GM19467 (cell line): ENCODE data around the gene SPATA3.
"Not testable (repeated sequence)": the region's sequence is repeated elsewhere in the genome, so short reads cannot be mapped to it uniquely, and the experiment has no call there.

Source experiments
- ATAC-seq: cut with Tn5 transposase; IDR thresholded peaks from one replicate; pipeline ENCODE4 v1.9.1; 2021; ENCODE audit warnings: mild to moderate bottlenecking, moderate library complexity; ENCODE audit not compliant: unreplicated experiment

The SPATA3 gene

DNA sequence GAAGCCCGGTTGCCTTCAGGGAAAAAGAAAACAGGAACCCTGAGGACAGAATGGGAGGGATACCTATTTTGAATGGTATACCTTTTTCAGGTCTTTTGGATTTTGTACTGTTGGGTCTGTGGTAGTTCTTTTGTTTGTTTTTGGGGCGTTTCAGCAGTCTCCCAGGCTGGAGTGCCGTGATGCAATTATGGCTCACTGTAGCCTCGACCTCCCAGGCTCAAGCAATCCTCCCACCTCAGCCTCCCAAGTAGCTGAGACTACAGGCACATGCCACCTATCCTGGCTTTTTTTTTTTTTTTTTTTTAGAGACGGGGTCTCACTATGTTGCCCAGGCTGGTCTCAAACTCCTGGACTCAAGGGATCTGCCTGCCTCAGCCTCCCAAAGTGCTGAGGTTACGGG lies 27.6 kb upstream of the SPATA3 start:
- not testable (repeated sequence) for ATAC-seq

DNA sequence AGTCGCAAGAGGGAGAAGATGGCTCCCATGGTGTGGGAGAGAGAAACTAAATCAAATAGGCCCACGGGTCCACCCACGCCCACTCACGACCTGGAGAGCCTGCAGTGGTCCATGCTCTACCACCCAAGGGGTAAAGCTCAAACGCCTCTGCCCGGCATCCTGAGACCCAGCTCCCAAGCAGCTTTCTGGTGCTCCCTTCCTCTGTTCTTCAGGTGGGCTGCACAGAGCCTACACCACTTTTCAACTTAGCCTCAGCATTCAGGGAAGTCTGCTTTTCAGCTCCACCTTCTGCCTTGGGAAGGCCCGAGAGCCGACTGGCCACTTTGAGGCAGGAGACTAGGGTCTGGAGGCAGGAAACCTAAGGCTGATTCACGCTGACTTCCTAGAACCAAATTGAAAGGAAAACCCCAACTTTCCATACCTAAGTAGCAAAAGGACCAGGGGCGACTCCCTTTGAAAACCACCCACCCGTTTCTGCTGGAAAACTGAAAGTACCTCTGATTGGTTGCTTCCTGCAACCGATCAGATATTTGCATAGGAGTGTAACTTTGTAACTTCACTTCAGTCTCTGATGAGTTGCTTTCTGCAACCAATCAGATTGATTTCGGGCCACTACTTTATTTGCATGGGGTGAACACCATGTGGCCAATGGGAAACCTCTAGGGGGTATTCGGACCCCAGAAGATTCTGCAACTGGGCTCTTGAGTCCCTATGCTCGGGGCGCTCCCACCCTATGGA lies 26.8 kb upstream of the SPATA3 start:
- no peak for ATAC-seq

DNA sequence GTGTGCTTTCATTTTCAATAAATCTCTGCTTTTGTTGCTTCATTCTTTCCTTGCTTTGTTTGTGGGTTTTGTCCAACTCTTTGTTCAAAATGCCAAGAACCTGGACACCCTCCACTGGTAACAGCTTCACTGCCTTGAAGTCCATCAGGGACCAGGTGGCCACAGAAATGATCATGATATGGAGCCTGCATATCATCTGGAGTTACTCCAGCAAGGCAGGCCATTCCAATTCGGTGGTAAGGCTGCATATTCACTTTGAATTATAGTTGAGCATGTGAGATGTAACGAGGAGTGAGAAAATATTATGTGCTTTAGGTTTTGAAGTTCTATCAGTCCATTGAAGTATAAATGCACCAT lies 26.3 kb upstream of the SPATA3 start:
- ATAC-seq = no peak

DNA sequence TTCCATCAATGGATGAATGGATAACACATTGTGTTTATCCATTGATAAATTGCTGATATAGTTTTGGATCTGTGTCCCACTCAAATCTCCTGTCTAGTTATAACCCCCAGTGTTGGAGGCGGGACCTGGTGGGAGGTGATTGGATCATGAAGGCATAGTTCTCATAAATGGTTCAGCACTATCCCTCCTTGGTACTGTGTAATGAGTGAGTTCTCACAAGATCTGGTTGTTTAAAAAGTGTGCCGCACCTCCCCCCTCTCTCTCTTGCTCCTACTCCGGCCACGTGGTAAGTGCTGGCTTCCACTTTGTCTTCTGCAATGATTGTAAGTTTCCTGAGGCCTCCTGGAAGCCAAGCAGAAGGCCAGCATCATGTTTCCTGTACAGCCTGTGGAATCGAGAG lies 23.9 kb upstream of the SPATA3 start:
- no peak for ATAC-seq

DNA sequence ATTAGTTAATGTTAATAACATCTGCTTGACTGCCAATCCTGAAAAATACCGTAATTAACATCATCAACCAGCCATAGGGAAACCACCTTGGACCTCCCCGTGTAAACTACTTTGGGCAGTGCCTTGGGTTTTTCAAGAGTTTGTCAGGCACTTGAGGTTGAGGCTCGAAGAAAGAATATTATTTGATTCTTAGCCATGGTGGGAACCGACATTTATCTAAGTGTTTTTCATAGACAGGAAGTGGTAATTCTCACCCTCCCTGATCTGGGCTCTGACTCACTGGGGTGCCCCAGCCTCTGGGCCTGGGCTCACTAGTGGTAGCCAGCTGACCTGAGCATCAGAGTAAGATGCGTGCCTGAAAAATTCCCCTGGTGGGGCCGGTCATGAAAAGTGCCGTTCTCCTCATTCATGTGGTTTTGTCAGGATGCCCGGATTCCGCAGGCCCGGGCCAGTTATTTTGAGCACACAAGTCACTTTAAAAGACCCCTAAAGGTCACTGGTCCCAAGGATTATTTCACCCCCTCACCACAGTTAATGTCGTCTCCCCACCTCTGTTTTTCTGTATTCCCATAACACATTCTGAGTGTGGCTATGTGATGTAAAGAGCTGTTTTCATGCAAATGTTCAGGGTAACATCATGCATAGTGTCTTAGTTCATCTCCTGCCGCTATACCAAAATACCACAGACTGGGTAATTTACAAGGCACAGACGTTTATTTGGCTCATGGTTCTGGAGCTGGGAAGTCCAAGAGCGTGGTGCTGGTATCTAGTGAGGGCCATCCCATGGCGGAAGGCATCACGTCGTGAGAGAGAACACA lies 21.6 kb upstream of the SPATA3 start:
- ATAC-seq = peak; percentile 79

DNA sequence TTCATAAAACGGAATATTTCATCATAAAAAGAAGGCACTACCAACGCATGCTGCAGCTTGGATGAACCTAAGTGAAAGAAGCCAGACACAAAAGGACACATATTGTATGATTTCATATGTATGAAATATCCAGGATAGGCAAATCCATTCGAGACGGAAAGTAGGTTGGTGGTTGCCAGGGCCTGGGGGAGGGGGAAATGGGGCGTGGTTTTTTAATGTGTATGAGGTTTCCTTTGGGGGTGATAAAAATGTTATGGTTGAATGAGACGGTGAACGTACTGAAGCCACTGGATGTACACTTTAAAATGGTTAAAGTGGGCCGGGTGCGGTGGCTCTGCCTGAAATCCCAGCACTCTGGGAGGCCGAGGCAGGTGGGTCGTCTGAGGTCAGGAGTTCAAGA lies 20.0 kb upstream of the SPATA3 start:
- no peak for ATAC-seq

DNA sequence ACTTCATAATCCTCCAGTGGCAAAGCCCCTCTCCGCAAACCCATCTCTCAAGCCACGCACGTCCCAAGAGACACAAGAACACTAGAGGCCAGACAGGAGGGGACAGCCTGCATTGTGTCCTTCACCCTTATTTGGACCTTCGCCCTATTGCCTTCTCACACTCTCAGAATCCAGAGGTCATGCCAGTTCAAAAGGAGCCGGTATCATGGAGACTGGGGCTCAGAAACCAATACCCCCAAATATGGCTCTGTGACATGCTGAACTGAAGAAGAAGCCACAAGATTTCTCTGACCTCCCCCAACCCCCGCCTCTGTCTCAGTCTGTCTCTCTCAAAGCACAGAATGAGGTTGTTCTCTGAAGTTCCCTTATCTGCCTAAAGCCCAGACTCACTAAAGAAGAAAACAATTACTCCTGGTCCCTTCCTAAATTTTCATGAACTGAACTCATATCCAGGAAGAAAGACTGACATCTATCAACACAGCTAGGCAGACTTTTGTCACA lies 19.2 kb upstream of the SPATA3 start:
- no peak for ATAC-seq

DNA sequence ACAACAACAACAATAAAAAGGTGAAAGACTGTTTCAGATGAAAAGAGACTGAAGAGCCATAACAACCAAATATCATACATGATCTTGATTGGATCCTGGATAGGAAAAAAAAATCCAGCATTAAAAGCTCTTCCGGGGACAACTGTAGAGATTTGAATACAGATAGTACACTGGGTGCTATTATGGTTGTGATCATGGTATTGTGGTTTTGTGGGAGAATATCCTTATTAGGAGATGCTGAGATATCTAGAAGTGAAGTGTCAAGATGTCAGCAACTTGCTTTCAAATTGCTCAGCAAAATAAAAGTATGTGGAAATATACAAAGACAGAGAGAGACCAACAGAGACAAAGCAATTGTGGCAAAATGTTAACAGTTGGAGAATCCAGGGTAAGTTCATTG lies 15.5 kb upstream of the SPATA3 start:
- ATAC-seq = no peak

DNA sequence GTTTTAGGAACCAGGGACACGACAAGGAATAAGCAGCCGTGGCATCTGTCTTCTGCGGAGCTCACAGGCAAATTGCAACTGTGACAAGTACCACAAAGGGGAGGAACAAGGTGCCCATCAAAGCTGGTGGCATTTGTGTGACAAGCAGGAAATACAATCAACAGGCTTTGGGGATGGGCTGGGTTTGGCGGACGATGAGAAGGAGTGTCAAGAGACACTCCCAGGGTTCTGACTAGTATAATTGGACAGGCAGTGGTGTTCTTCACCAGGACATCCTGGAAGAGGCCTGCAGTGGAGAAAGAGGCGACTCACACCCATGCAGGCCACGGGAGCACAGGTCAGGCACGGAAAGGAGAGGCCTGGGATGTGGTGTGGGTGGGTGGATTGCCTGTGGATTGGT lies 14.2 kb upstream of the SPATA3 start:
- ATAC-seq = no peak

DNA sequence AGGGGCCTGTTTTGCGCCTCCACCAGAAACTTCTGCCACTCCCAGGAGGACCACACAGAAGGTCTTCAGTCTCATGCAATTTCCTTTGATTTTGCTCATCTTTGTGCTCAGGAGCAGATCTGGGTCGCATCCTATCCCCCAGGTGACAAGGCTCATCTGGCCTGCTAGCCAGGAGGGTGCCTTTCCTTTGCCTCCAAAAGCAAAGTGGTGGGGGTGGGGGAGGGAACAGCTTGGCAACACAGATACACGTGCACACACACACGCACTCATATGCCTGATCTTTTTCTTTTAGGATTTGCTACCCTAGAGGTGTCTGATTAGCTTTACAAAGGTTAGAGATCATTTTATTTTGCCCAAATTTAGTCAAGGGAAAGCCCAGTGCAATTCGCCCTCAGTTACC lies 13.8 kb upstream of the SPATA3 start:
- no peak for ATAC-seq

DNA sequence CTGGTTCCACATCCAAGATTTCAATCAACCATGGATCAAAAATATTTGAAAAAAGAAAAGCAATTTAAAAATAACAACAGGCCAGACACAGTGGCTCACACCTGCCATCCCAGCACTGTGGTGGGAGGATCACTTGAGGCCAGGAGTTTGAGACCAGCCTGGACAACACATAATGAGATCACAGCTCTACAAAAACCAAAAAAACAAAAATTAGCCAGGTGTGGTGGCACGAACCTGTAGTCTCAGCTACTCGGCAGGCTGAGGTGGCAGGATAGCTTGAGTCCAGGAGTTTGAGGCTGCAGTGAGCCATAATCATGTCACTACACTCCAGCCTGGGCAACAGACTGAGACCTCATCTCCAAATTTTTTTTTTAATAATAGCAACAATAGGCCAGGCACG lies 13.4 kb upstream of the SPATA3 start:
- ATAC-seq = no peak

DNA sequence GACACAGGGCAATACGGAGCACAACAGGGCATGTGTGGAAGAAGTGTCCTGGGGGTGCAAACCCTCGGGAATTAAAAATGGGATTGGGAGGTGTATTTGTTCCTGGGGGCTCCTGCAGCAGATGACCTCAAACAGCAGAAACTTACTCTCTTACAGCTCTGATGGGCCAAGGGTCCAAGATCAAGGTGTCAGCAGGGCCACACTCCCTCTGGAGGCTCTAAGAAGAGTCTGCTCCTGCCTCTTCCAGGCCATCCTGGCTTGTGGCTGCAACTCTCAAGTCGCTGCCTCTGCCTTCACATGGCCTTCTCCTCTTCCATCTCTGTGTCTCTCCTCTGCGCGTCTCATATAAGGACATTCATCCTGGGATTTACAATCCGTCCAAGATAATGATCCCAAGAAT lies 12.4 kb upstream of the SPATA3 start:
- no peak for ATAC-seq

DNA sequence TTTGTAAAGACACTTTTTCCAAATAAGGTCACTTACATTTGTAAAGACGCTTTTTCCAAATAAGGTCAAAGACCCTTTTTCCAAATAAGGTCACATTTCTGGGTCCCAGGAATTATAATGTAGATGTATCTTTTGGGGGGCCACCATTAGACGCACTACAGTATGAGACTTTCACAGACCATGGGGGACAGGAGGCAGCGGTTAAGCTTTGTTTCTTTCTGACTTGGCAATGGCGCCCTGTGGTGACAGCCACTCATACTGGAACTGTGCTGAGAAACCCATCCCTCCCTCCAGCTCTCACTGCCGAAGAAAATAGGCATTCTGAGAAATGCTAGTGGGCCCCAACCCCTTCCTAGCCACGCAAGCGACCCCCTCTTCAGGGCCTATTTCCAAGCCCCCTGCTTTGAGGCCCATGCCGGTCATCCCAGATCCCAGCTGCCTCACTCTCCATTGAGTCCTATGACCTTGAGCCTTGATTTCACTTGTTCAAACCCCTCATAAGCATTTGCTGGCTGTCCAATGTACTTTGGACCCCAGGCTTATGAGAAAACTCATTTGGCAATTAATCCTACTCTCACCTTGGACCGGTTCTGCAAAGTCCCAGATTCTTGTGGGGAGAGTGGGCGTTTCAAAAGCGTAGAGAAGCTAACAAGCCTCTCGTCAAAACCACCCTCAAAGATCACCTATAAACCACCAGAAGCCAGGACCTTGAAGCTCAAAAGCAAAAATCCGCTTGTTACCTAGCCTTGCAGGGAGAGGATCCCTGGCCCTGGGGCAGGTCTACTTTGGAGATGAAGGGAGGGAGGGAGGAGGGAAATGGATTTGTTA lies 11.3 kb upstream of the SPATA3 start:
- ATAC-seq = peak; percentile 79

DNA sequence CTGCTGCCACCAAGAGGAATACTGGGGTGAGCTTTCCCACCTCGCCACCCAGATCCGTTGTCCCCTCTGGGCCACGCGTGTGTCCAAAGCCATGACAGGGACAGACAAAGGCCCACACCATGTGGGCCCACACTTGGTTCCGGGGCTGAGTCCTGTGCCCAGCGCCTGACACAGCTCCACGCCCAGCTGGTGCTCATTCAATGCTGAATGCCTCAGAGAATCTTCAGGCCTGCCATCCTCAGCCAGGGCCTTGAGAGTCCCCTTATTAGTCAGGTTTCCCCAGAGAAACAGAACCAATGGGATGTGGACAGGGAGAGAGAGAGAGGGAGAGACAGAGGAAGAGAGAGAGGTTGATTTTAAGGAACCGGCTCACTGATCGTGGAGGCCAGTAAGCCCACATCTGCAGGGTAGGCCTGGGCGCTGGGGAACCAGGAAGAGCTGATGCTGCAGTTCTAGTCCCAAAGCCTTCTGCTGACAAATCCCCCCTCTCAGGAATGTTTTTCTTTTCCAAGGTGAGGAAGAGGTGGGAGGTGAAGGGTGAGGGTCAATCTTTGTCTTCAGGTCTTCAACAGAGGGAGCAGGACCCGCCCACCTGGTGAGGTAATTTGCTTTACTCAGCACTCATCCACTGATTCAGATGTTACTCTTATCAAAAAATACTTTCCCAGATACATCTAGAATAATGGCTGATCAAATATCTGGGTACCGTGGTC lies 10.2 kb upstream of the SPATA3 start:
- no peak for ATAC-seq

DNA sequence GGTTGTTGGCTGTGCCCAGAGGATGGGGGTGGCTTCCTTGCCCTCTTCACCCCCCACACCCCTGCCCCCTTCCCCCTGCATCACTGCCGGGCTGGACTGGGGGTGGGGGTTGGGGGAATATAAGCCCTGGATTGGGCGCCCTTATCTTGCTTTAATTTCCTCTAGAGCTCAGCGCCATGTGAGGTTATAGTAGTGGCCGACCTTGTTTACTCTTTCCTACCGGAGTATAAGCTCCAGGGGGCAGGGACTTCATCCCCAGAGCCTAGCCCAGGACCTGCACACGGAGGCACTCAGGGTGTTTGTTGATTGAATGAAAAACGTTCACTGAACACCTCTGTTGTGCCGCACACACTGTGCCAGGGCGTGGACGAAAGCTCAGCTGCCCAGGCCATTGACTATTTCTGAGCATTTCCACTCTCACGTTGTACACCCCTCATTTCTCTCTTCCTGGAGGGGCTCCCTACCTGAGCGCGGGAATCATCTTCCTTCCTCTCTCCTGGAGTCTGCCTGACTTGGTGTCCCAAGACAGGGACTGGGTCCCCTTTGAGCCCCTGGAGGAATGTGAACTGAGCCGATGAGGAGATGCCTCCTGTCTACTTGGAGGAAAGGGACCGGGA lies 9.3 kb upstream of the SPATA3 start:
- no peak for ATAC-seq

DNA sequence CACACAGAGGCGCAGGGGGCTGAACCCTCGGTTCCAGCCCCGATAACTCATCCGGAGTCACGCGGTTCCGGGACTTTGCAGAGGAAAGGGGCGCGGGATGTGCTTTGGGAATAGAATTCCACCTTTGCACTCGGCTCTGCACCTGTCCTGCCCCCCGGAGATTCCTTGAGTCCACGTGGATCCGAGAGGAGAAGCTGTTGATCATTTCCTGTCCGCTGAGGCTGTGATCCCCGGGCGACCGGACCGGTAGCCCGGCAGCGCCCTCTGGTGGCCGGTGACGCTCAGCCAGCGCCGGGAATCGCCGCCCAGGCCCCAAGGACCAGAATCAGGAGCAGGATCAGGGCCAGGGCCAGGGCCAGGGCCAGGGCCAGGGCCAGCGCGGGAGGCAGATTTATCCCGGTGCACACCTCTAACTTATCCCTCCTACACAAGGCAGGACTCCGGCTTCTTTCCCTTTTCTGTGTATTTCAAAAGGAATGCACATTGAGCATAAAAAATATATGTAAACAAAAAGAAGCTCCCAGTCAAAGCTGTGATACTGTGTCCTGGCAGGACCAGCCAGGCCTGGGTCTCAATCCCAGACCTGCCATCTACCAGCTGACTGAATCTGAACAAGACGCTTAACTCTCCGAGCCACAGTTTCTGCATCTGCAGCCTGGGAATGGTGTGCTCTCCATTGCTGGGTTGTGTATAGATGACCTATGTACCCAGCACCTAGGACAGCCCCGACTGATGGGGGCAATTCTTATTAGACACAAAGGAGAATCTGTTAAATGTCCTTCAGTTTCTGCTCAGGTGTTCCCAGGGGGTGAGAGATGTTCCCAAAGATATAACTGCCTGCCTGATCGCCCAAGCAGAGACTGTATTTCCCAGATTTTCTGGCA lies 8.5 kb upstream of the SPATA3 start:
- ATAC-seq = no peak

DNA sequence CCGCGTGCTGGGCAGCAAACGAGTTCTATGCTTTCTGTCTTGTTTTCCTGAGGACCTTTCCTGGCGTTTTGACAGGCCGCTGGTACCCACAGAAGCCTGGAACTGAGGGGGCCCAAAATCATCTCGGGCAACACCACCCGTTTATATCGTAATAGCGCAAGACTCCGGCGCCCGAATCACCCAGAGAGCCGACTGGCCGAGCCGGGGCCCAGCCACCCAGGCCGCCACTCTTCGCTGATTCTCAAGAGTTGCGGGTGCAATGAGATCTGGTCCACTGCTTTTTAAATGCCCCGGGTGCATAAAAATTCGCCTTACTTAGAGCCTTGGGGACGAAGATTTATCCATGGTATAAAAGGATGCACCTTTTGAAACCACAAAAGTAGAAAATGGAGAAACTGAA lies 6.2 kb upstream of the SPATA3 start:
- no peak for ATAC-seq

DNA sequence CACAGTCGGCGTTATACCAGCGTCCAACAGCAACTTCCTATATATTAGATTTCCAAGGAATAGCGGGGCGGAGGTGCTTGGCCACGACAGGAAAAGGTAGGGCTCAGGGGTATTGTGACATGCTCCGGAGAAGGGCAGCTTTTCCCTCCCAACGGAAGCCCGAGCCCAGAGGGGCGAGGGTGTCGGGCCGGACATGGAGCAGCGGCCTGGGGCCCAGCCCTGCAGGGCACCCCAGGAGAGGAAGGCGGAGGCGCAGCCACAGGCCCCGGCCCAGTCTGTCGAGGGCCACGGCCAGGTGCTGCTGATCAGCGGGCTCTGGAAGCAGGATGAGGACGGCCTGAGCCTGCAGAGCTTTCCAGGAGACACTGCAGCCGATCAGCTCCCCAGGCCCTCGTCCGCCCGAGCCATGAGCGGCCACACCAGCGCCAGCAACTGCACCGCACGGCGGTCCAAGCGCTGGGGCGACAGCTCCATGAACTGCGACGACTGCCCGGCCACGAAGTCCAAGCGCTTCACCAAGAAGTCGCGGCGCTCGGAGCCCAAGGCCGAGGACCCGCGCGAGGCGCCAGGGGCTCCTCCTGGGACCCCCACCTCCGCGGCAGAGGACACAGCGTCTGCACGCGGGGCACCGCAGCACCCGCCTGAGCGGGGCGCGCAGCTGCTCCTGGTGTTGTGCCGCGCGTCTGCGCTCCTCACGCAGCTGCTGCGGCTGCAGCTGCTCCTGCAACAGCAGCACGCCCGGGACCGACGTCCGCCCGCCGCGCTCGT lies 5.6 kb upstream of the SPATA3 start:
- ATAC-seq = no peak

DNA sequence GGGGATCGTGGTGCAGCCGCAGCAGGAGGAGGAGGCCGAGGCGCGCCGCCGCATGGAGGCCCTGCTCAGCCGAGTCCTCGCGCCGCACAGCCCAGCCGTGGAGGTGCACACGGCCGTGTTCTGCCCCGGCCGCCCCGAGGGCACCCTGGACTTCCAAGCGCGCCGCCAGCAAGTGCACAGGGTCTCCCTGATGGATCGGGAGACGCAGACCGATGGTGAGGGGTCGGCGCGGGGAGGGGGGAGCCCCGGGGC lies 5.1 kb upstream of the SPATA3 start:
- no peak for ATAC-seq
